Heart left ventricle (tissue), 16 donors: ENCODE results near the gene CD247. TPM values are rescaled to one million over a fixed set of nuclear protein-coding genes. Genes with fewer than 3 reads are reported as not detected.

Experiments
- ATAC-seq, 4 donors: fragments of 200-7000 bp; cut with Tn5 transposase; one replicate each; pipeline ENCODE4 v1.9.1; 2020 to 2022; ENCODE audit warnings: moderate library complexity in 4 of 4, mild to moderate bottlenecking in 3 of 4, moderate number of reproducible peaks in 1 of 4
- DNase-seq, 5 donors: peaks; one replicate each; pipeline ENCODE4 v3.0.0-alpha.2; 2020
- H3K27ac ChIP-seq, 12 donors: fragments of 200-600 bp; sonication (generic) in 4 of 12; one replicate each; pipeline versions ENCODE4 v1.5.0 to v1.8.0; 2016 to 2022; ENCODE audit warnings: mild to moderate bottlenecking in 2 of 12
- H3K27me3 ChIP-seq, 9 donors: fragments of 200-600 bp; sonication (generic) in 2 of 9; one replicate each; pipeline versions ENCODE4 v1.5.1 to v1.8.0; 2016 to 2022; ENCODE audit warnings: mild to moderate bottlenecking in 3 of 9
- H3K36me3 ChIP-seq, 9 donors: fragments of 200-600 bp; sonication (generic) in 2 of 9; one replicate each; pipeline versions ENCODE4 v1.5.0 to v1.8.0; 2018 to 2022; ENCODE audit warnings: mild to moderate bottlenecking in 2 of 9
- H3K4me1 ChIP-seq, 12 donors: fragments of 200-600 bp; sonication (generic) in 4 of 12; one replicate each; pipeline versions ENCODE4 v1.5.0 to v1.8.0; 2016 to 2022; ENCODE audit warnings: mild to moderate bottlenecking in 3 of 12
- H3K4me3 ChIP-seq, 12 donors: fragments of 200-600 bp; sonication (generic) in 4 of 12; one replicate each; pipeline versions ENCODE4 v1.5.0 to v1.8.0; 2017 to 2022; ENCODE audit warnings: mild to moderate bottlenecking in 9 of 12, moderate library complexity in 4 of 12
- H3K9me3 ChIP-seq, 12 donors: fragments of 200-600 bp; sonication (generic) in 4 of 12; one replicate each; pipeline versions ENCODE4 v1.5.0 to v1.8.0; 2016 to 2022; ENCODE audit warnings: mild to moderate bottlenecking in 1 of 12
- POLR2A ChIP-seq, 2 donors: fragments of 450-650 bp; IDR thresholded peaks; one replicate each; pipeline ENCODE4 v1.6.1; 2017; ENCODE audit warnings: antibody characterized with exemption in 2 of 2, mild to moderate bottlenecking in 2 of 2, moderate library complexity in 2 of 2
- WGBS, 4 donors: extraction: QIAGEN DNeasy Blood & Tissue Kit in 2 of 4; methylation state at CpG; one replicate each; pipeline versions ENCODE4 v1.1.5 to v1.1.7; 2013 to 2018; 5-methylcytosine and 5-hydroxymethylcytosine counted together
- intact Hi-C, 10 donors: fragments of 100-400 bp; cut with DNase I; formaldehyde crosslinking; loops; one replicate each; pipeline versions ENCODE4 v1.11.1 to v1.14.2; 2022
- polyA plus RNA-seq, 2 donors: library from polyadenylated mRNA; stranded (reverse); fragments of 200-250 nt; gene quantifications; one replicate each; pipeline ENCODE4 v1.2.3, GENCODE V29; 2013
- total RNA-seq, 9 donors: library from RNA; depleted of rRNA in 2 of 9; stranded (reverse); fragments of >200 nt in 2 of 9; fragmentation: NEBNext Ultra II Directional in 3 of 9; extraction: Animal tissue kit (Norgen Biotek cat#: 25700) in 3 of 9; gene quantifications; one replicate each; pipeline versions ENCODE4 v1.1.0 to v1.2.4, GENCODE V29; 2016 to 2023
- TF ChIP-seq, protein P1 (sequence below), 12 donors: fragments of 200-600 bp; sonication (generic) in 4 of 12; IDR thresholded peaks; one replicate each; pipeline versions ENCODE4 v1.5.0 to v1.8.0; 2018 to 2022; ENCODE audit warnings: antibody characterized with exemption in 12 of 12, mild to moderate bottlenecking in 5 of 12
- donor health status: ischemic (EF 13 %, LVEDD 7.1; RV severe dilation, severe dysfunction).
- donor health status: healthy with polysubstance abuse.
- donor health status: DM: no; HTN: yes; CAD: no.
- donor health status: DM: no; HTN: no; CAD: no.
- donor health status: ischemic (EF 25% LVEDD 6.9; RV normal size, moderate dysfunction).
- donor health status: ischemic (EF 25% LVEDD 5.7; RV mildly dilated, moderate dysfunction).
- donor health status: healthy.
- donor health status: DM: yes; HTN: yes; CAD: no.
- donor health status: ischemic (EF 35%, LVEDD 5.7; RV mildly dilated, moderate dysfunction).
- donor health status: nonischemic (EF 11% LVEDD 7.7; RV severe dilation, severe dysfunction).
- donor health status: DM: yes; HTN: yes; CAD: no.
- donor health status: PGD.
- donor health status: ischemic (EF 29% LVEDD 5.4; RV normal size, mild dysfunction).
- donor health status: nonischemic (EF 23%, LVEDD 6.1; RV moderate dilation, normal function).

CD247 gene
- total and polyA plus RNA-seq, 11 donors: 0.19 to 7.6 (median 0.47) TPM; not detected in 1

DNA sequence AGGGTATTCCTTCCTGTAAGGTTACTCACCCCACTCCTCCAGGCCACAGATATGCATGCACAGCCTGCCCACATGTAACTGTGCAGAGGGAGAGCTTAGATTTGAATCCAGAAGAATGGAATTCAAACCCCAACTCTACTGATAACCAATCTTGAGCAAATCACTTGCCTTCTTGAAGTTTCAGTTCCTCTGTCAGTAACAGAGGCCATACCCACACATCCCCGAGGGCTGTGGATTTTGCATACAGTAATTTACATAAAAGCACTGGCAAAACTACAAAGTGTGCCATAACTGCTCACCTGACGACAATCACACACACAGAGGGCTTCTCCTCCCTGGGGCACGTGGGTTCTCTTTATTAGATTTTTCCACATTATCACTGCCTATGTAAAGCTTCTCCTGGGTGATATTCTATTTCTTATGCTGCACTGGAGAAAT lies 18.6 kb downstream of the CD247 start:
- Histone ChIP-seq H3K4me3 (no peak overlapping the region), H3K9me3 (no peaks in the 10 kb centered on the region), H3K27me3 (peaks cover 0 to 27% (median 0%) of the 10 kb centered on the region in 9 donors), H3K27ac (no peak overlapping the region), H3K36me3 (no peaks in the 10 kb centered on the region), H3K4me1 (no peaks in the 10 kb centered on the region)
- ATAC-seq: no peak
- WGBS, 4 donors: 70 to 85% (median 78%) methylated on average over 3 of the region's 3 CpGs
- DNase-seq: no peak
- TF ChIP-seq, protein P1, sequence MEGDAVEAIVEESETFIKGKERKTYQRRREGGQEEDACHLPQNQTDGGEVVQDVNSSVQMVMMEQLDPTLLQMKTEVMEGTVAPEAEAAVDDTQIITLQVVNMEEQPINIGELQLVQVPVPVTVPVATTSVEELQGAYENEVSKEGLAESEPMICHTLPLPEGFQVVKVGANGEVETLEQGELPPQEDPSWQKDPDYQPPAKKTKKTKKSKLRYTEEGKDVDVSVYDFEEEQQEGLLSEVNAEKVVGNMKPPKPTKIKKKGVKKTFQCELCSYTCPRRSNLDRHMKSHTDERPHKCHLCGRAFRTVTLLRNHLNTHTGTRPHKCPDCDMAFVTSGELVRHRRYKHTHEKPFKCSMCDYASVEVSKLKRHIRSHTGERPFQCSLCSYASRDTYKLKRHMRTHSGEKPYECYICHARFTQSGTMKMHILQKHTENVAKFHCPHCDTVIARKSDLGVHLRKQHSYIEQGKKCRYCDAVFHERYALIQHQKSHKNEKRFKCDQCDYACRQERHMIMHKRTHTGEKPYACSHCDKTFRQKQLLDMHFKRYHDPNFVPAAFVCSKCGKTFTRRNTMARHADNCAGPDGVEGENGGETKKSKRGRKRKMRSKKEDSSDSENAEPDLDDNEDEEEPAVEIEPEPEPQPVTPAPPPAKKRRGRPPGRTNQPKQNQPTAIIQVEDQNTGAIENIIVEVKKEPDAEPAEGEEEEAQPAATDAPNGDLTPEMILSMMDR (IDR thresholded peaks at IDR 0.05): no peak
- TF ChIP-seq POLR2A (IDR thresholded peaks at IDR 0.05): no peak
- intact Hi-C loops: no loop called here

GRCh38 chr1:167499106-167499505 lies 19.2 kb downstream of the CD247 start:
- Histone ChIP-seq H3K4me1 (no peaks in the 10 kb centered on the region), H3K27ac (no peak overlapping the region), H3K36me3 (no peaks in the 10 kb centered on the region), H3K27me3 (peaks cover 0 to 27% (median 0%) of the 10 kb centered on the region in 9 donors), H3K9me3 (no peaks in the 10 kb centered on the region), H3K4me3 (no peak overlapping the region)
- intact Hi-C loops: no loop called here
- TF ChIP-seq, protein P1 (IDR thresholded peaks at IDR 0.05): no peak
- TF ChIP-seq POLR2A (IDR thresholded peaks at IDR 0.05): no peak
- DNase-seq: no peak
- ATAC-seq: no peak
- WGBS, 4 donors: 54 to 63% (median 61%) methylated on average over 4 of the region's 4 CpGs

DNA sequence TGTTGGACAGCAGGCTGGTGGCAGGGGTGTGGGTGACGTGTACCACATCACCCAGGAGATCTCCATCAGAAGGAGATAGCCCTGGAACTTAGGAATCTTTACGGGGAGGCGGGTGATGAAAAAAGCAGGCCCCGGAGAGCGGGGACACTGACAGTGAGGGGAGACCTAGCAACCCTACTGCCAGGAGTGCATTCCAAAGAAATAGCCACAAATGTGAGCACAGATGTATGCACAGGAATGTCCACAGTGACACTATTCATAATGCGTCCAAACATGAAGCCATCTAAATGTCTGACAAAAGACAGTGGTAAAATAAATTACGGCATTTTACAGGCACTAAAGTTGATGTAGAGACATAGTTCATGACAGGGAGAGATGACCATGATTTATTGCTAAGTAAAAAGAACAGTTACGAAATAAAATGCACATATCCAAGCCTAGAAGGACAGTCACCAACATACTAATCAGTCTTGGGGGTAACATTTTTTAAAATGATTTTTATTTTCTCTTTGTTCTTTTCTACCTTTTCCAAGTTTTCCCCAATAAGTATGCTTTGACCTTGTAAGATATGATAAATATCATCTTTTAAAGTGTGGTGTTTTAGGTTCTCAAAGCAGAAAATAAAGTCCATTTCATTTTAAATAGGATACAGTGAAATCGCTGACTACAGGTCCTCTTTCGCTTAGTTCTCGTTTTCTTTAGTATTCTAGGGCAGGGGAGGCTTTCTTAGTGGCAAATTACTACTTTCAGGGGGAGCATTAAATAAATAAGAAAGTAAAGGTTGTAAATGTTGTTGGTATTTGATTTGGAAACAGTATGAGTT lies 21.3 kb downstream of the CD247 start:
- no peaks in the 10 kb centered on the region for H3K36me3 ChIP-seq
- 75 to 82% (median 78%) methylated on average over 11 of the region's 11 CpGs for WGBS, 4 donors

DNA sequence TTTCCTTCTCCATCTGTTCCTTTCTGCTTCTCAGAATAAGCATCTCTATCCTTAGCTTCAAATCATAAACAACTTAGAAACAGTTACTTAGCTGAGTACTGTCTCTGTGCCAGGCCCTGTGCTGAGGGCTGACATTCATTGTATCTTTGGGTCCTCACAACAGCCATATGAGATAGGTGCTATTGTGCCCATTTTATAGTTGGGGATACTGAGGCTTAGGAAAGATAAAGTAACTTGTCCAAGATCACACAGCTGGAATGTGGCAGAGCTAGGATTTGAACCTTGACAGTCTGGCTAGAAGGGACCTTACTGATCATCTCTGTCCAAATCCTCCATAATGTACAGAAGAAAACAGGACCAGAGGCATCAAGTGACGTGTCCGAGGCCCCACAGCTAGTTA lies 25.0 kb downstream of the CD247 start:
- no peak for DNase-seq
- TF ChIP-seq, protein P1 (IDR thresholded peaks at IDR 0.05): no peak
- no peak for TF ChIP-seq POLR2A (IDR thresholded peaks at IDR 0.05)
- Histone ChIP-seq H3K36me3 (no peaks in the 10 kb centered on the region), H3K27ac (no peak overlapping the region), H3K4me3 (no peak overlapping the region), H3K4me1 (no peaks in the 10 kb centered on the region), H3K9me3 (no peaks in the 10 kb centered on the region), H3K27me3 (peaks cover 0 to 20% (median 5%) of the 10 kb centered on the region in 9 donors)
- no peak for ATAC-seq
- WGBS, 4 donors: 91 to 100% (median 94%) methylated on average over 2 of the region's 2 CpGs
- intact Hi-C loops: no loop called here

More for the DNA sequence above, 21.3 kb downstream of the CD247 start:
- H3K4me1 ChIP-seq: no peaks in the 10 kb centered on the region
- no peak overlapping the region for H3K27ac ChIP-seq
- peaks cover 0 to 24% (median 5%) of the 10 kb centered on the region in 9 donors for H3K27me3 ChIP-seq
- no peak for TF ChIP-seq POLR2A (IDR thresholded peaks at IDR 0.05)
- TF ChIP-seq, protein P1 (IDR thresholded peaks at IDR 0.05): no peak
- H3K4me3 ChIP-seq: no peak overlapping the region
- H3K9me3 ChIP-seq: no peaks in the 10 kb centered on the region
- ATAC-seq (no peak), DNase-seq (no peak)
- intact Hi-C loops: no loop called here
